Panc1 (cell line): ENCODE measurements around the gene SIGLEC5.

ENCODE experiments used
- POLR2AphosphoS5 ChIP-seq: IDR thresholded peaks from 2 replicates; pipeline ENCODE4 v1.6.1; 2012; ENCODE audit warnings: mild to moderate bottlenecking, low read depth, low read length, moderate library complexity
- SIN3A ChIP-seq: IDR thresholded peaks from 2 replicates; pipeline ENCODE4 v1.6.1; 2012; ENCODE audit warnings: low read depth, mild to moderate bottlenecking, low read length, moderate library complexity, borderline replicate concordance; ENCODE audit not compliant: insufficient read depth
- TCF7L2 ChIP-seq: IDR thresholded peaks from 2 replicates; pipeline ENCODE4 v1.6.1; 2011; ENCODE audit warnings: mild to moderate bottlenecking, low read depth, low read length, inconsistent platforms
- TF ChIP-seq, protein P1 (sequence below): fragments of 450-650 bp; IDR thresholded peaks from 2 replicates; pipeline ENCODE4 v1.5.1; 2017; ENCODE audit warnings: mild to moderate bottlenecking
- TF ChIP-seq, protein P2 (sequence below), 2 experiments: IDR thresholded peaks; 2 replicates each; pipeline ENCODE4 v1.6.1; 2011 to 2012; ENCODE audit warnings: low read depth in 2 of 2, control low read depth in 1 of 2, low read length in 1 of 2, mild to moderate bottlenecking in 1 of 2, moderate library complexity in 1 of 2; ENCODE audit not compliant: insufficient read depth in 1 of 2

DNA sequence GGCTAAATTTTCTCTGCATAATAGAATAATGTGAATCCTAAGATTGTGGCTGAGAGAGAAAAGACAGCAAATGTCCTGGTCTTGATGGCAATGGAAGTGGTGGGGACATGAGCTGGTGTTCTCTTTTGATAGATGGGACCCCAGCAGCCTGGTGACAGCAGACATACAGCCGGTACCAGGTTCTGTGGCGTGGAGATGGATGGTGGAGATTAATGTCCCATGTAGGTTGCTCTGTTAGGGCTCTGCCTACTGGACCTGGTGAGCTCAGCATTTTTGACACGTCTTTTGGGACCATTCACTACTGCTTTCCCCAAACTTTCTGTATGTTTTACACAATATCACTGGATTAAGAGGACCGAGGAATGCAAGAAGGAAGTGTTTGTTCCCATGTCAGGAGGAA, 24.6 kb upstream of the SIGLEC5 start:
- TF ChIP-seq, protein P1, sequence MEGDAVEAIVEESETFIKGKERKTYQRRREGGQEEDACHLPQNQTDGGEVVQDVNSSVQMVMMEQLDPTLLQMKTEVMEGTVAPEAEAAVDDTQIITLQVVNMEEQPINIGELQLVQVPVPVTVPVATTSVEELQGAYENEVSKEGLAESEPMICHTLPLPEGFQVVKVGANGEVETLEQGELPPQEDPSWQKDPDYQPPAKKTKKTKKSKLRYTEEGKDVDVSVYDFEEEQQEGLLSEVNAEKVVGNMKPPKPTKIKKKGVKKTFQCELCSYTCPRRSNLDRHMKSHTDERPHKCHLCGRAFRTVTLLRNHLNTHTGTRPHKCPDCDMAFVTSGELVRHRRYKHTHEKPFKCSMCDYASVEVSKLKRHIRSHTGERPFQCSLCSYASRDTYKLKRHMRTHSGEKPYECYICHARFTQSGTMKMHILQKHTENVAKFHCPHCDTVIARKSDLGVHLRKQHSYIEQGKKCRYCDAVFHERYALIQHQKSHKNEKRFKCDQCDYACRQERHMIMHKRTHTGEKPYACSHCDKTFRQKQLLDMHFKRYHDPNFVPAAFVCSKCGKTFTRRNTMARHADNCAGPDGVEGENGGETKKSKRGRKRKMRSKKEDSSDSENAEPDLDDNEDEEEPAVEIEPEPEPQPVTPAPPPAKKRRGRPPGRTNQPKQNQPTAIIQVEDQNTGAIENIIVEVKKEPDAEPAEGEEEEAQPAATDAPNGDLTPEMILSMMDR, result peak; percentile 59
- TF ChIP-seq, protein P2, sequence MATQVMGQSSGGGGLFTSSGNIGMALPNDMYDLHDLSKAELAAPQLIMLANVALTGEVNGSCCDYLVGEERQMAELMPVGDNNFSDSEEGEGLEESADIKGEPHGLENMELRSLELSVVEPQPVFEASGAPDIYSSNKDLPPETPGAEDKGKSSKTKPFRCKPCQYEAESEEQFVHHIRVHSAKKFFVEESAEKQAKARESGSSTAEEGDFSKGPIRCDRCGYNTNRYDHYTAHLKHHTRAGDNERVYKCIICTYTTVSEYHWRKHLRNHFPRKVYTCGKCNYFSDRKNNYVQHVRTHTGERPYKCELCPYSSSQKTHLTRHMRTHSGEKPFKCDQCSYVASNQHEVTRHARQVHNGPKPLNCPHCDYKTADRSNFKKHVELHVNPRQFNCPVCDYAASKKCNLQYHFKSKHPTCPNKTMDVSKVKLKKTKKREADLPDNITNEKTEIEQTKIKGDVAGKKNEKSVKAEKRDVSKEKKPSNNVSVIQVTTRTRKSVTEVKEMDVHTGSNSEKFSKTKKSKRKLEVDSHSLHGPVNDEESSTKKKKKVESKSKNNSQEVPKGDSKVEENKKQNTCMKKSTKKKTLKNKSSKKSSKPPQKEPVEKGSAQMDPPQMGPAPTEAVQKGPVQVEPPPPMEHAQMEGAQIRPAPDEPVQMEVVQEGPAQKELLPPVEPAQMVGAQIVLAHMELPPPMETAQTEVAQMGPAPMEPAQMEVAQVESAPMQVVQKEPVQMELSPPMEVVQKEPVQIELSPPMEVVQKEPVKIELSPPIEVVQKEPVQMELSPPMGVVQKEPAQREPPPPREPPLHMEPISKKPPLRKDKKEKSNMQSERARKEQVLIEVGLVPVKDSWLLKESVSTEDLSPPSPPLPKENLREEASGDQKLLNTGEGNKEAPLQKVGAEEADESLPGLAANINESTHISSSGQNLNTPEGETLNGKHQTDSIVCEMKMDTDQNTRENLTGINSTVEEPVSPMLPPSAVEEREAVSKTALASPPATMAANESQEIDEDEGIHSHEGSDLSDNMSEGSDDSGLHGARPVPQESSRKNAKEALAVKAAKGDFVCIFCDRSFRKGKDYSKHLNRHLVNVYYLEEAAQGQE (IDR thresholded peaks at IDR 0.05; ENCODE audit: insufficient read depth in 1 of 2, low read depth in 2 of 2, low read length in 1 of 2), result no peak
- TF ChIP-seq POLR2AphosphoS5, result no peak
- TF ChIP-seq SIN3A, result no peak
- TF ChIP-seq TCF7L2, result no peak
